ENCODE results near the gene SEC62.

Gene SEC62

GRCh38 chr3:169955406-169955805, 11.2 kb upstream of the SEC62 start:
- Histone ChIP-seq H3K27me3 (ENCODE audit: insufficient read depth, low read length, poor library complexity) (peaks cover 3% of the 10 kb centered on the region), H2AFZ (ENCODE audit: low read depth, low read length) (no peak overlapping the region), H3K79me2 (ENCODE audit: insufficient read depth, low read length) (no peaks in the 10 kb centered on the region), H3K4me1 (ENCODE audit: insufficient read depth, low read length) (no peaks in the 10 kb centered on the region), H4K20me1 (ENCODE audit: insufficient read depth, low read length) (no peaks in the 10 kb centered on the region), H3K4me2 (ENCODE audit: insufficient read depth, low read length) (no peak overlapping the region), H3K9me3 (ENCODE audit: insufficient read depth, low read length, severe bottlenecking) (no peaks in the 10 kb centered on the region), H3K27ac (ENCODE audit: low read length) (no peak overlapping the region), H3K36me3 (ENCODE audit: insufficient read depth, low read length) (no peaks in the 10 kb centered on the region), H3K9ac (ENCODE audit: low read depth, low read length) (no peak overlapping the region), H3K4me3 (ENCODE audit: low read depth in 1 of 2, low read length in 2 of 2) (no peak overlapping the region)
- ATAC-seq (ENCODE audit: insufficient read depth, low read depth) (no peak), DNase-seq (no peak)
- TF ChIP-seq, protein P1, sequence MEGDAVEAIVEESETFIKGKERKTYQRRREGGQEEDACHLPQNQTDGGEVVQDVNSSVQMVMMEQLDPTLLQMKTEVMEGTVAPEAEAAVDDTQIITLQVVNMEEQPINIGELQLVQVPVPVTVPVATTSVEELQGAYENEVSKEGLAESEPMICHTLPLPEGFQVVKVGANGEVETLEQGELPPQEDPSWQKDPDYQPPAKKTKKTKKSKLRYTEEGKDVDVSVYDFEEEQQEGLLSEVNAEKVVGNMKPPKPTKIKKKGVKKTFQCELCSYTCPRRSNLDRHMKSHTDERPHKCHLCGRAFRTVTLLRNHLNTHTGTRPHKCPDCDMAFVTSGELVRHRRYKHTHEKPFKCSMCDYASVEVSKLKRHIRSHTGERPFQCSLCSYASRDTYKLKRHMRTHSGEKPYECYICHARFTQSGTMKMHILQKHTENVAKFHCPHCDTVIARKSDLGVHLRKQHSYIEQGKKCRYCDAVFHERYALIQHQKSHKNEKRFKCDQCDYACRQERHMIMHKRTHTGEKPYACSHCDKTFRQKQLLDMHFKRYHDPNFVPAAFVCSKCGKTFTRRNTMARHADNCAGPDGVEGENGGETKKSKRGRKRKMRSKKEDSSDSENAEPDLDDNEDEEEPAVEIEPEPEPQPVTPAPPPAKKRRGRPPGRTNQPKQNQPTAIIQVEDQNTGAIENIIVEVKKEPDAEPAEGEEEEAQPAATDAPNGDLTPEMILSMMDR (IDR thresholded peaks at IDR 0.05; ENCODE audit: borderline replicate concordance, extremely low read depth, low read length, poor library complexity, severe bottlenecking) = no peak
- no peak for TF ChIP-seq EZH2 (IDR thresholded peaks at IDR 0.05; ENCODE audit: borderline replicate concordance, low read depth, low read length, severe bottlenecking)

DNA sequence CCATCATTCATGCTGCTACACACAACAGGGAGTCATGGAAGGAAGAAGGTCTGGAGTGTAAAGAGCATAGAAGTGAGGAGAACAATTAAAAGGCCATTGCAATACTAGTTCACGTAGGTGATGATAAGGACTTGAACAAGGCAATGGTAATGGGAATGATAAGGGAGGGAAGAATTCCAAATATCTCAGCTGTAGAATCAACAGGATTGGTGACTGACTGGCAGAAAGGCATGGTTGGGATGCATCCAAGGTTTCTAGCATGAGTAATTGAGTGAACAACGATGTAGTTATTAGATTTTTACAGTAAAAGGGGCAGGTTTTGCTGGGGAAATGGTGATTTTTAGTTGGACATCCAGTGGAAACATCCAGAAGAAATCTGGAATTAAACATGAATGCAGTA, 2.4 kb upstream of the SEC62 start:
- peaks cover 14% of the 10 kb centered on the region; the same call in 1 of the 2 replicates for H4K20me1 ChIP-seq (ENCODE audit: insufficient read depth, low read length)
- H3K27ac ChIP-seq (ENCODE audit: low read length) = no peak overlapping the region
- no peak overlapping the region for H2AFZ ChIP-seq (ENCODE audit: low read depth, low read length)
- peaks cover 29% of the 10 kb centered on the region for H3K79me2 ChIP-seq (ENCODE audit: insufficient read depth, low read length)
- peaks cover 1% of the 10 kb centered on the region for H3K36me3 ChIP-seq (ENCODE audit: insufficient read depth, low read length)
- peaks cover 28% of the 10 kb centered on the region for H3K4me1 ChIP-seq (ENCODE audit: insufficient read depth, low read length)
- no peak overlapping the region for H3K4me3 ChIP-seq (ENCODE audit: low read depth in 1 of 2, low read length in 2 of 2)
- H3K4me2 ChIP-seq (ENCODE audit: insufficient read depth, low read length) = no peak overlapping the region
- H3K9me3 ChIP-seq (ENCODE audit: insufficient read depth, low read length, severe bottlenecking) = no peaks in the 10 kb centered on the region
- no peak overlapping the region for H3K9ac ChIP-seq (ENCODE audit: low read depth, low read length)
- no peak for DNase-seq
- TF ChIP-seq, protein P1 (IDR thresholded peaks at IDR 0.05; ENCODE audit: borderline replicate concordance, extremely low read depth, low read length, poor library complexity, severe bottlenecking) = no peak
- TF ChIP-seq EZH2 (IDR thresholded peaks at IDR 0.05; ENCODE audit: borderline replicate concordance, low read depth, low read length, severe bottlenecking) = no peak
- no peak for ATAC-seq (ENCODE audit: insufficient read depth, low read depth)
- H3K27me3 ChIP-seq (ENCODE audit: insufficient read depth, low read length, poor library complexity) = no peaks in the 10 kb centered on the region

DNA sequence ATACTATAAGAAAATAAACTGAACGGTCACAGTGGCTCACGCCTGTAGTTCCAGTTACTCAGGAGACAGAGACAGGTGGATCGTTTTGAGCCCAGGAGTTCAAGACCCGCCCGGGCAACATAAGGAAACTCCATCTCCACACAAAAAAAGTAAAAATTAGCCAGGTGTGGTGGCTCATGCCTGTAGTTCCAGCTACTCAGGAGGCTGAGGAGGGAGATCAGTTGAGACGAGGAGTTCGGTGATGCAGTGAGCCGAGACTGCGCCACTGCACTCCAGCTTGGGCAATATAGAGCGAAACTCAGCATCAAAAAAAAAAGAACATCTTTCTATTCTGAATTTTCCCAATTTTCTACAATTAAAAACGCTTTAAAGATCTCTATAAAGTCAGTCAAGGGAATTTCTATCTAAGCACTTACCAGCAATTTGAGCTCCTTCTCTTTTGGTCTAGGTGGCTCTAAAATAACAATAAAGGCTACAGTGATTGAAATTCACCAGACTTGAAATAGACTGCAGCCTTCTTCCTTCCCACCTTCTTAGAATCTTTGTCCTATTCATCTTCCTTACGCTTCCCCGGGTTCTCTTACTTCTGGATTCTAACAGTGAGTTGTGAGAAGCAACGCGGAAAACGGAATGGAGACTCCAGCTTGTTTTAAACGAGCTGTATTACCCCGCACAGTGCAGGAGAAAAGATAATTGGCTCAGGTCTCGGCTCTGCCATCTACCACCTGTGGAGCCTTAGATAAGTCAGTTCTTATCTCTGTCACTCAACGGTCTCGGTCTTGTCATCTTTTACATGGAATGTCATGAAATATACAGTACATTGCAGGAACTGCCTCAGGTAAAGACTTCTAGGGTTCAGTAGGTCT, 812 bp upstream of the SEC62 start:
- ATAC-seq (ENCODE audit: insufficient read depth, low read depth) = no peak
- Histone ChIP-seq H3K9me3 (ENCODE audit: insufficient read depth, low read length, severe bottlenecking) (no peaks in the 10 kb centered on the region), H3K27me3 (ENCODE audit: insufficient read depth, low read length, poor library complexity) (no peaks in the 10 kb centered on the region), H3K79me2 (ENCODE audit: insufficient read depth, low read length) (peaks cover 45% of the 10 kb centered on the region), H3K4me1 (ENCODE audit: insufficient read depth, low read length) (peaks cover 41% of the 10 kb centered on the region), H3K36me3 (ENCODE audit: insufficient read depth, low read length) (peaks cover 6% of the 10 kb centered on the region), H4K20me1 (ENCODE audit: insufficient read depth, low read length) (peaks cover 27% of the 10 kb centered on the region; the same call in 1 of the 2 replicates), H2AFZ (ENCODE audit: low read depth, low read length) (peak overlapping the region; percentile 93), H3K4me2 (ENCODE audit: insufficient read depth, low read length) (peak overlapping the region; percentile 73), H3K4me3 (ENCODE audit: low read depth in 1 of 2, low read length in 2 of 2) (peak overlapping the region; percentile 49 to 80), H3K27ac (ENCODE audit: low read length) (peak overlapping the region; percentile 83), H3K9ac (ENCODE audit: low read depth, low read length) (peak overlapping the region; percentile 73)
- no peak for DNase-seq
- TF ChIP-seq, protein P1 (IDR thresholded peaks at IDR 0.05; ENCODE audit: borderline replicate concordance, extremely low read depth, low read length, poor library complexity, severe bottlenecking) = no peak

Measured in DND-41 (cell line).